ENCODE results near the gene WDR72.

DNA sequence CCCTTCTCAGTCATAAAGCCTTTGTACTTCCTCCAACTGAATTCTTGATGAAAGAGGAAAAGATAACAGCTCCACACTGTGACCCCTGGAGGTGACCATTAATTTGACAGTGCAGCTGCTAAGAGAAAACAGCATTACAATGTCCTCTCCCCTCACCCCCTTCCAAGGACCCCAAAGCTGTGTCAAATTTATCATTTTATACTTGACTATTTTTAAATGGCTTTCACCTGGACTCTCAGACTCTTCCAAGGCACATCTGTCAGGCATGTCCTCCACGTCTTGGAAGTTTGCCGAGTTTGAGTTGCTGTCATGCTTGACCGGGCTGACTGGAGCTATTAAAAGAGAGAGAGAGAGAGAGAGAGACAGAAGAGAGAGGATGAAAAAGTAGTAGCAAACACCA lies 236.5 kb downstream of the WDR72 start:
- no peak for TF ChIP-seq POLR2A (IDR thresholded peaks at IDR 0.05)
- TF ChIP-seq, protein P1, sequence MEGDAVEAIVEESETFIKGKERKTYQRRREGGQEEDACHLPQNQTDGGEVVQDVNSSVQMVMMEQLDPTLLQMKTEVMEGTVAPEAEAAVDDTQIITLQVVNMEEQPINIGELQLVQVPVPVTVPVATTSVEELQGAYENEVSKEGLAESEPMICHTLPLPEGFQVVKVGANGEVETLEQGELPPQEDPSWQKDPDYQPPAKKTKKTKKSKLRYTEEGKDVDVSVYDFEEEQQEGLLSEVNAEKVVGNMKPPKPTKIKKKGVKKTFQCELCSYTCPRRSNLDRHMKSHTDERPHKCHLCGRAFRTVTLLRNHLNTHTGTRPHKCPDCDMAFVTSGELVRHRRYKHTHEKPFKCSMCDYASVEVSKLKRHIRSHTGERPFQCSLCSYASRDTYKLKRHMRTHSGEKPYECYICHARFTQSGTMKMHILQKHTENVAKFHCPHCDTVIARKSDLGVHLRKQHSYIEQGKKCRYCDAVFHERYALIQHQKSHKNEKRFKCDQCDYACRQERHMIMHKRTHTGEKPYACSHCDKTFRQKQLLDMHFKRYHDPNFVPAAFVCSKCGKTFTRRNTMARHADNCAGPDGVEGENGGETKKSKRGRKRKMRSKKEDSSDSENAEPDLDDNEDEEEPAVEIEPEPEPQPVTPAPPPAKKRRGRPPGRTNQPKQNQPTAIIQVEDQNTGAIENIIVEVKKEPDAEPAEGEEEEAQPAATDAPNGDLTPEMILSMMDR (IDR thresholded peaks at IDR 0.05), result no peak

All from heart left ventricle (tissue), 13 donors.